ENCODE measurements around the gene NAE1.

GRCh38 chr16:66841366-66841765, 10.6 kb upstream of the NAE1 start:
- TF ChIP-seq CTCF (conservative IDR thresholded peaks at IDR 0.05 in 1 of 2, IDR thresholded peaks at IDR 0.05 in 1 of 2; ENCODE audit: low read depth in 1 of 2, low read length in 2 of 2) (no peak), EZH2 (IDR thresholded peaks at IDR 0.05; ENCODE audit: low read length, missing control alignments) (no peak)
